ENCODE measurements around the gene SUSD1.

Gene SUSD1

DNA sequence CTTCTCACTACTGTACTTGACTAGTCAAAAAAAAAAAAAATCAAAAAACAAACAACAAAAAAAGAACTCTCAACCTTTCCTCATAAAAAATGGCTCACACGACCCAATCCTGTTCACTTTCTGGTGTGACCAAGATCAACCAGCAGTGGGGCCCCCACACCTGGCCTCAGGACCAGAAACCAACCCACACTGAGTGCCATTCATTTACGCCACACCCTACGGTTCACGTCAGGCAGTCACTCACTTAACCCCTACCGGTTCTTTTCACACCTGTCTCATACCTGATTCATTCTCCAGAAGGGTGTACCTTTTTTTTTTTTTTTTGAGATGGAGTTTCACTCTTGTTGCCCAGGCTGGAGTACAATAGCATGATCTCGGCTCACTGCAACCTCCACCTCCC, 5.7 kb downstream of the SUSD1 start:
- Histone ChIP-seq H3K36me3 (ENCODE audit: control insufficient read depth in 1 of 2, insufficient read depth in 2 of 2, low read depth in 1 of 2, low read length in 2 of 2) (no peaks in the 10 kb centered on the region), H3K4me3 (ENCODE audit: insufficient read depth in 1 of 2, low read depth in 1 of 2, low read length in 2 of 2) (no peak overlapping the region), H4K8ac (ENCODE audit: low read length) (no peak overlapping the region), H2AK5ac (ENCODE audit: low read length, severe bottlenecking) (no peak overlapping the region), H3K4me1 (ENCODE audit: control insufficient read depth, insufficient read depth, low read depth, low read length) (peaks cover 21% of the 10 kb centered on the region), H2BK15ac (ENCODE audit: low read depth, poor library complexity, severe bottlenecking) (no peak overlapping the region), H2BK12ac (ENCODE audit: low read length in 2 of 2) (no peak overlapping the region), H3K18ac (ENCODE audit: low read depth in 1 of 2, low read length in 2 of 2) (no peak overlapping the region), H3K14ac (ENCODE audit: low read length in 2 of 2) (no peak overlapping the region), H3K23ac (ENCODE audit: low read length in 2 of 2) (no peak overlapping the region), H2BK120ac (ENCODE audit: low read depth, low read length) (no peak overlapping the region), H3K27me3 (ENCODE audit: control insufficient read depth in 1 of 2, insufficient read depth in 1 of 2, low read length in 2 of 2) (no peaks in the 10 kb centered on the region), H3K9ac (ENCODE audit: low read length) (no peak overlapping the region), H3K79me1 (replicated peaks; ENCODE audit: low read length, poor library complexity, severe bottlenecking) (peaks cover 38% of the 10 kb centered on the region), H2AFZ (ENCODE audit: low read depth, low read length) (no peak overlapping the region), H3K4me2 (ENCODE audit: low read length, poor library complexity, severe bottlenecking) (no peak overlapping the region), H2BK5ac (ENCODE audit: low read depth, low read length, poor library complexity, severe bottlenecking) (no peak overlapping the region), H4K91ac (ENCODE audit: low read length) (no peak overlapping the region), H3K27ac (ENCODE audit: low read length, poor library complexity, severe bottlenecking) (no peak overlapping the region), H3K4ac (ENCODE audit: low read depth in 1 of 2, low read length in 2 of 2) (no peak overlapping the region), H3K9me3 (ENCODE audit: control insufficient read depth, low read length) (no peaks in the 10 kb centered on the region)
- WGBS = 89% methylated on average over 5 of the region's 6 CpGs
- DNase-seq = no peak

- H2AK5ac ChIP-seq (ENCODE audit: low read length, severe bottlenecking) = peak overlapping the region; percentile 23
- no peak overlapping the region for H4K8ac ChIP-seq (ENCODE audit: low read length)
- H2BK5ac ChIP-seq (ENCODE audit: low read depth, low read length, poor library complexity, severe bottlenecking) = no peak overlapping the region
- H2BK120ac ChIP-seq (ENCODE audit: low read depth, low read length) = no peak overlapping the region
- DNase-seq = no peak
- H3K36me3 ChIP-seq (ENCODE audit: control insufficient read depth in 1 of 2, insufficient read depth in 2 of 2, low read depth in 1 of 2, low read length in 2 of 2) = no peaks in the 10 kb centered on the region
- H3K23ac ChIP-seq (ENCODE audit: low read length in 2 of 2) = no peak overlapping the region
- H3K18ac ChIP-seq (ENCODE audit: low read depth in 1 of 2, low read length in 2 of 2) = no peak overlapping the region
- no peak overlapping the region for H4K91ac ChIP-seq (ENCODE audit: low read length)
- H2BK15ac ChIP-seq (ENCODE audit: low read depth, poor library complexity, severe bottlenecking) = no peak overlapping the region
- no peak overlapping the region for H3K27ac ChIP-seq (ENCODE audit: low read length, poor library complexity, severe bottlenecking)
- peaks cover 33% of the 10 kb centered on the region for H3K79me1 ChIP-seq (replicated peaks; ENCODE audit: low read length, poor library complexity, severe bottlenecking)
- H3K14ac ChIP-seq (ENCODE audit: low read length in 2 of 2) = no peak overlapping the region
- H3K4me3 ChIP-seq (ENCODE audit: insufficient read depth in 1 of 2, low read depth in 1 of 2, low read length in 2 of 2) = no peak overlapping the region
- H3K4me1 ChIP-seq (ENCODE audit: control insufficient read depth, insufficient read depth, low read depth, low read length) = peaks cover 12% of the 10 kb centered on the region
- H3K4me2 ChIP-seq (ENCODE audit: low read length, poor library complexity, severe bottlenecking) = no peak overlapping the region
- no peak overlapping the region for H2BK12ac ChIP-seq (ENCODE audit: low read length in 2 of 2)
- WGBS = 79% methylated on average over 3 of the region's 3 CpGs
- no peak overlapping the region for H2AFZ ChIP-seq (ENCODE audit: low read depth, low read length)
- H3K9me3 ChIP-seq (ENCODE audit: control insufficient read depth, low read length) = no peaks in the 10 kb centered on the region
- H3K4ac ChIP-seq (ENCODE audit: low read depth in 1 of 2, low read length in 2 of 2) = no peak overlapping the region
- H3K27me3 ChIP-seq (ENCODE audit: control insufficient read depth in 1 of 2, insufficient read depth in 1 of 2, low read length in 2 of 2) = no peaks in the 10 kb centered on the region
- H3K9ac ChIP-seq (ENCODE audit: low read length) = no peak overlapping the region
Measured at GRCh38 chr9:112168197-112168596, 6.9 kb downstream of the SUSD1 start.

DNA sequence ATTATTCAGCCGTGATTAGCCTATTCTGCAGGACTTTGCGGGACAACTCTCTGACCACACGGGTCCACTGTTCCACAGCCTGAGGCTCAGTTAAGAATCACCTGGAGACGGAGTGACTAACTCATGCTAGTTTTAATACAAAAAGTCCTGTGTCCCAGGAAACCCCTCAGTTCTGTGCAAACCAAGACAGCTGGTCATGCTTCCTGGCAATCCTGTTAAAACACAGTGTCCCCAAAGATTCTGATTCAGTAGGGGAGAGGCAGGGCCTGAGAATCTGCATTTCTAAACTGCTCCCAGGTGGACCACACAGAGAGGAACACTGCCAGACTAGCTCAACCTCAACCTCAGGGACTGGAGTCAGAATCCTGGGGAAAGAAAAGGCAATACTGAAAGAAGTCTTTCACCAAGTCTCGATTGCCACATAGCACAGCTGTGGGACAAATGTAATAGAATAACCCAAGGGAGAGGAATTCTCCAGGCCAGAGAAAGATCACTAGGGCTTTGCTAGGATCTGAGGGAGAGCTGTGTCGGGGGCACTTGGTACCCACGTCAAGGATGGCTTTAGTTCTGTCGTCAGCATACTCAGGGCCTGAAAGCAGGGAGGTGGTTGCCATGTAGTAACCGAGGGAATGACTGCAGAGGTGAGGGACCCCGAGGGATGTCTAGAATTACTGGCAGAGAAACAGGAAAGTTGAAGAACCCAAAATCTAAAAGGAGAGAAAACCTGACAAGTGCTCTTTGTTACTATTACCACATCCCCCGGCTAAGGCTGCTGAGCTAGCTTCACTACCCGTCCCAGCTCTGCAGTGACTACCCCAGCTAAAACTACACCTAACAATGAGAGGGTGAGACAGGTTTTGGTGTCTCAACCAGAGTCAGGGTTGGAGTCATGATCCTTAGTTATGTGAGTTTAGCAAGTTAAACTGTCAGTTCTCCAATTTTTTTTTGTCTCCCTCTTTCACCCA, 8.6 kb downstream of the SUSD1 start:
- no peaks in the 10 kb centered on the region for H3K27me3 ChIP-seq (ENCODE audit: control insufficient read depth in 1 of 2, insufficient read depth in 1 of 2, low read length in 2 of 2)
- no peaks in the 10 kb centered on the region for H3K36me3 ChIP-seq (ENCODE audit: control insufficient read depth in 1 of 2, insufficient read depth in 2 of 2, low read depth in 1 of 2, low read length in 2 of 2)
- no peak overlapping the region for H2BK15ac ChIP-seq (ENCODE audit: low read depth, poor library complexity, severe bottlenecking)
- 89% methylated on average over 10 of the region's 12 CpGs for WGBS
- H3K79me1 ChIP-seq (replicated peaks; ENCODE audit: low read length, poor library complexity, severe bottlenecking) = peaks cover 29% of the 10 kb centered on the region
- no peak overlapping the region for H3K4me3 ChIP-seq (ENCODE audit: insufficient read depth in 1 of 2, low read depth in 1 of 2, low read length in 2 of 2)
- H3K18ac ChIP-seq (ENCODE audit: low read depth in 1 of 2, low read length in 2 of 2) = no peak overlapping the region
- no peak overlapping the region for H4K91ac ChIP-seq (ENCODE audit: low read length)
- no peak overlapping the region for H2AFZ ChIP-seq (ENCODE audit: low read depth, low read length)
- H3K27ac ChIP-seq (ENCODE audit: low read length, poor library complexity, severe bottlenecking) = no peak overlapping the region
- H2BK120ac ChIP-seq (ENCODE audit: low read depth, low read length) = no peak overlapping the region
- peaks cover 14% of the 10 kb centered on the region for H3K4me1 ChIP-seq (ENCODE audit: control insufficient read depth, insufficient read depth, low read depth, low read length)
- no peak overlapping the region for H3K4ac ChIP-seq (ENCODE audit: low read depth in 1 of 2, low read length in 2 of 2)
- H3K9me3 ChIP-seq (ENCODE audit: control insufficient read depth, low read length) = no peaks in the 10 kb centered on the region
- H4K8ac ChIP-seq (ENCODE audit: low read length) = no peak overlapping the region
- H3K23ac ChIP-seq (ENCODE audit: low read length in 2 of 2) = no peak overlapping the region
- peak overlapping the region; percentile 78 for H2AK5ac ChIP-seq (ENCODE audit: low read length, severe bottlenecking)
- no peak overlapping the region for H2BK12ac ChIP-seq (ENCODE audit: low read length in 2 of 2)
- no peak overlapping the region for H3K9ac ChIP-seq (ENCODE audit: low read length)
- peak overlapping the region; percentile 40 for H3K4me2 ChIP-seq (ENCODE audit: low read length, poor library complexity, severe bottlenecking)
- DNase-seq = peak; percentile 40
- no peak overlapping the region for H2BK5ac ChIP-seq (ENCODE audit: low read depth, low read length, poor library complexity, severe bottlenecking)
- H3K14ac ChIP-seq (ENCODE audit: low read length in 2 of 2) = no peak overlapping the region

DNA sequence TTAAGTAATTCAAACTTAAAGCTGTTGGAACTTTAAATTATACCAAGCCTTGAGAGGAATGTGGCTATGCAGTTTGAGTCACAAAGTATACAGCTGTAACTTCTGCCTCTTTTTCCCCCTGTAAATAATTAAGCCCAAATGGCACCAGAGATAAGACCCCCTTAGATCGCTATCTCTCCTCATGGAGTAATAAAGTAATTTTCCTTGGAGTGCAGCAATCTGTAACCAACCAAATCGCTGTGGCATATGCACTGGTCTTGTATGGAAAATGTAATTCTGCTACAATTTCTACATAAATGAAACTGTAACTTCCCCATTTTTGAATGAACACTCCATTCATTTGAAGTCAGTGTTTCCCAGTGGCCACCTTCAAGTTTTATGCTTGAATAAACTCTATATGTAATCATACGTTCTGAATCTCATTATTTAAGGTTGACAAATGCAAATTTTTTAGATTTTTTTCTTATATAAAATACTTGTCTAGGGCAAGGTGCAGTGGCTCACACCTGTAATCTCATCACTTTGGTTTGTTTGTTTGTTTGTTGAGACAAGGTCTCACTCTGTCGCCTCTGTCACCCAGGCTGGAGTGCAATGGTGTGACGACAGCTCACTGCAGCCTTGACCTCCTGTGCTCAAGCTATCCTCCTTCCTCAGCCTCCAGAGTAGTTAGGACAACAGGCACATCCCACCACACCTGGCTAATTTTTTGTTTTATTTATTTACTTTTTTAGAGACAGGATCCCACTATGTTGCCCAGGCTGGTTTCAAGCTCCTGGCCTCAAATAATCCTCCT, 12.3 kb downstream of the SUSD1 start:
- Histone ChIP-seq H3K79me1 (replicated peaks; ENCODE audit: low read length, poor library complexity, severe bottlenecking) (peaks cover 35% of the 10 kb centered on the region), H3K18ac (ENCODE audit: low read depth in 1 of 2, low read length in 2 of 2) (no peak overlapping the region), H2BK15ac (ENCODE audit: low read depth, poor library complexity, severe bottlenecking) (no peak overlapping the region), H2AFZ (ENCODE audit: low read depth, low read length) (no peak overlapping the region), H3K4me1 (ENCODE audit: control insufficient read depth, insufficient read depth, low read depth, low read length) (peaks cover 8% of the 10 kb centered on the region), H4K8ac (ENCODE audit: low read length) (no peak overlapping the region), H2AK5ac (ENCODE audit: low read length, severe bottlenecking) (no peak overlapping the region), H3K4me2 (ENCODE audit: low read length, poor library complexity, severe bottlenecking) (no peak overlapping the region), H3K9ac (ENCODE audit: low read length) (no peak overlapping the region), H3K14ac (ENCODE audit: low read length in 2 of 2) (no peak overlapping the region), H3K23ac (ENCODE audit: low read length in 2 of 2) (no peak overlapping the region), H2BK12ac (ENCODE audit: low read length in 2 of 2) (no peak overlapping the region), H3K27me3 (ENCODE audit: control insufficient read depth in 1 of 2, insufficient read depth in 1 of 2, low read length in 2 of 2) (no peaks in the 10 kb centered on the region), H3K36me3 (ENCODE audit: control insufficient read depth in 1 of 2, insufficient read depth in 2 of 2, low read depth in 1 of 2, low read length in 2 of 2) (no peaks in the 10 kb centered on the region), H4K91ac (ENCODE audit: low read length) (no peak overlapping the region), H3K9me3 (ENCODE audit: control insufficient read depth, low read length) (no peaks in the 10 kb centered on the region), H2BK120ac (ENCODE audit: low read depth, low read length) (no peak overlapping the region), H3K4me3 (ENCODE audit: insufficient read depth in 1 of 2, low read depth in 1 of 2, low read length in 2 of 2) (no peak overlapping the region), H3K27ac (ENCODE audit: low read length, poor library complexity, severe bottlenecking) (peak overlapping the region; percentile 18), H3K4ac (ENCODE audit: low read depth in 1 of 2, low read length in 2 of 2) (no peak overlapping the region), H2BK5ac (ENCODE audit: low read depth, low read length, poor library complexity, severe bottlenecking) (no peak overlapping the region)
- WGBS = 96% methylated on average over 4 of the region's 5 CpGs
- no peak for DNase-seq
